ENCODE measurements around the gene CCDC196.
"Not testable (repeated sequence)": the region's sequence is repeated elsewhere in the genome, so short reads cannot be mapped to it uniquely, and the experiment has no call there.

DNA sequence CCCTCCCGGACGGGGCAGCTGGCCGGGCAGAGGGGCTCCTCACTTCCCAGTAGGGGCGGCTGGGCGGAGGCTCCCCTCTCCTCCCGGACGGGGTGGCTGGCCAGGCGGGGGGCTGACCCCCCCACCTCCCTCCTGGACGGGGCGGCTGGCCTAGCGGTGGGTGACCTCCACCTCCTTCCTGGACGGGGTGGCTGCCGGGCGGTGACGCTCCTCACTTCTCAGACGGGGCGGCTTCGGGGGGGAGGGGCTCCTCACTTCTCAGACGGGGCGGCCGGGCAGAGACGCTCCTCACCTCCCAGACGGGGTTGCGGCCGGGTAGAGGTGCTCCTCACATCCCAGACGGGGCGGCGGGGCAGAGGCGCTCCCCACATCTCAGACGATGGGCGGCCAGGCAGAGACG lies 59.6 kb downstream of the CCDC196 start:
- not testable (repeated sequence) for TF ChIP-seq EP300, POLR2AphosphoS5, POLR2A (IDR thresholded peaks at IDR 0.05)
- TF ChIP-seq, protein P1, sequence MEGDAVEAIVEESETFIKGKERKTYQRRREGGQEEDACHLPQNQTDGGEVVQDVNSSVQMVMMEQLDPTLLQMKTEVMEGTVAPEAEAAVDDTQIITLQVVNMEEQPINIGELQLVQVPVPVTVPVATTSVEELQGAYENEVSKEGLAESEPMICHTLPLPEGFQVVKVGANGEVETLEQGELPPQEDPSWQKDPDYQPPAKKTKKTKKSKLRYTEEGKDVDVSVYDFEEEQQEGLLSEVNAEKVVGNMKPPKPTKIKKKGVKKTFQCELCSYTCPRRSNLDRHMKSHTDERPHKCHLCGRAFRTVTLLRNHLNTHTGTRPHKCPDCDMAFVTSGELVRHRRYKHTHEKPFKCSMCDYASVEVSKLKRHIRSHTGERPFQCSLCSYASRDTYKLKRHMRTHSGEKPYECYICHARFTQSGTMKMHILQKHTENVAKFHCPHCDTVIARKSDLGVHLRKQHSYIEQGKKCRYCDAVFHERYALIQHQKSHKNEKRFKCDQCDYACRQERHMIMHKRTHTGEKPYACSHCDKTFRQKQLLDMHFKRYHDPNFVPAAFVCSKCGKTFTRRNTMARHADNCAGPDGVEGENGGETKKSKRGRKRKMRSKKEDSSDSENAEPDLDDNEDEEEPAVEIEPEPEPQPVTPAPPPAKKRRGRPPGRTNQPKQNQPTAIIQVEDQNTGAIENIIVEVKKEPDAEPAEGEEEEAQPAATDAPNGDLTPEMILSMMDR (IDR thresholded peaks at IDR 0.05) = not testable (repeated sequence)

Data from stomach (tissue), 4 donors.